WERI-Rb-1 (cell line): ENCODE results near the gene FAHD1.

Source experiments
- DNase-seq: peaks from one replicate; pipeline ENCODE4 v3.0.0-alpha.2; 2020
- H3K27ac ChIP-seq: fragments of 250-450 bp; sonication (Bioruptor Pico); 2 replicates; pipeline ENCODE4 v1.5.1; 2020; ENCODE audit warnings: mild to moderate bottlenecking, moderate library complexity
- H3K27me3 ChIP-seq: fragments of 250-450 bp; sonication (Bioruptor Pico); 2 replicates; pipeline ENCODE4 v1.5.1; 2021; ENCODE audit warnings: mild to moderate bottlenecking, low read depth, moderate library complexity; ENCODE audit not compliant: insufficient read depth, severe bottlenecking
- H3K36me3 ChIP-seq: fragments of 250-450 bp; sonication (Bioruptor Pico); 2 replicates; pipeline ENCODE4 v1.5.1; 2020; ENCODE audit warnings: mild to moderate bottlenecking, moderate library complexity
- H3K4me3 ChIP-seq: 2 replicates; pipeline ENCODE4 v1.5.1; 2011; ENCODE audit warnings: low read depth, mild to moderate bottlenecking, control low read depth, low read length
- H3K9me3 ChIP-seq: fragments of 250-450 bp; sonication (Bioruptor Pico); 2 replicates; pipeline ENCODE4 v1.5.1; 2021; ENCODE audit warnings: mild to moderate bottlenecking, moderate library complexity; ENCODE audit not compliant: severe bottlenecking
- CTCF ChIP-seq: IDR thresholded peaks from 2 replicates; pipeline ENCODE4 v1.5.1; 2011; ENCODE audit warnings: low read depth, mild to moderate bottlenecking, control low read depth, inconsistent platforms, low read length

FAHD1 gene

GRCh38 chr16:1817716-1818115 is 9.3 kb upstream of the FAHD1 start:
- H3K27me3 ChIP-seq: no peaks in the 10 kb centered on the region
- no peak overlapping the region for H3K27ac ChIP-seq
- DNase-seq: no peak
- no peak overlapping the region for H3K4me3 ChIP-seq
- H3K9me3 ChIP-seq: no peaks in the 10 kb centered on the region
- no peak for TF ChIP-seq CTCF
- H3K36me3 ChIP-seq: peaks cover 31% of the 10 kb centered on the region

- Histone ChIP-seq H3K36me3 (peaks cover 34% of the 10 kb centered on the region), H3K9me3 (no peaks in the 10 kb centered on the region), H3K27ac (no peak overlapping the region), H3K27me3 (no peaks in the 10 kb centered on the region), H3K4me3 (no peak overlapping the region)
- no peak for TF ChIP-seq CTCF
- DNase-seq: no peak
Observed at GRCh38 chr16:1818204-1818872, 8.7 kb upstream of the FAHD1 start.

- TF ChIP-seq CTCF: no peak
- Histone ChIP-seq H3K36me3 (peaks cover 34% of the 10 kb centered on the region), H3K4me3 (no peak overlapping the region)
Observed at GRCh38 chr16:1818873-1819525, 8.0 kb upstream of the FAHD1 start.

GRCh38 chr16:1819611-1820010 is 7.4 kb upstream of the FAHD1 start:
- Histone ChIP-seq H3K27me3 (no peaks in the 10 kb centered on the region), H3K4me3 (no peak overlapping the region), H3K27ac (no peak overlapping the region), H3K9me3 (no peaks in the 10 kb centered on the region), H3K36me3 (peaks cover 34% of the 10 kb centered on the region)
- no peak for DNase-seq
- TF ChIP-seq CTCF: no peak

More at GRCh38 chr16:1818873-1819525, 8.0 kb upstream of the FAHD1 start:
- H3K27me3 ChIP-seq: no peaks in the 10 kb centered on the region
- H3K27ac ChIP-seq: no peak overlapping the region
- no peaks in the 10 kb centered on the region for H3K9me3 ChIP-seq
- no peak for DNase-seq

- no peak for TF ChIP-seq CTCF
- no peak for DNase-seq
Observed at GRCh38 chr16:1820096-1820945, 6.7 kb upstream of the FAHD1 start.

More at GRCh38 chr16:1820096-1820945, 6.7 kb upstream of the FAHD1 start:
- Histone ChIP-seq H3K9me3 (no peaks in the 10 kb centered on the region), H3K4me3 (no peak overlapping the region), H3K27ac (no peak overlapping the region), H3K27me3 (no peaks in the 10 kb centered on the region), H3K36me3 (peaks cover 34% of the 10 kb centered on the region)
